HepG2 (cell line): ENCODE results near the gene RSRC2. TPM values are rescaled to one million over a fixed set of nuclear protein-coding genes. Genes with fewer than 3 reads are reported as not detected.

Source experiments
- ATAC-seq: fragments of 200-7000 bp; cut with Tn5 transposase; 3 replicates; pipeline ENCODE4 v1.9.1; 2020; ENCODE audit warnings: mild to moderate bottlenecking, moderate library complexity
- BruUV-seq: library from RNA; stranded (reverse); fragments of 400-500 nt; replicated peaks from 2 replicates; lab custom pipeline; 2021; lab: Mats Ljungman, UMichigan
- CTCF ChIA-PET: fragments of 300-600 bp; formaldehyde crosslinking; extraction: SDS; loops from one replicate; lab custom pipeline; 2021; ENCODE audit warnings: low total read pairs, inconsistent platforms, low intra/inter-chr PET ratio; lab: Yijun Ruan, JAX
- POLR2A ChIA-PET: fragments of 350-600 bp; sonication (Branson Sonifier 250); formaldehyde crosslinking; loops from one replicate; lab custom pipeline; 2020; ENCODE audit warnings: antibody characterized with exemption, inconsistent platforms; lab: Yijun Ruan, JAX
- DNase-seq: peaks from one replicate; pipeline ENCODE4 v3.0.0-alpha.2; 2015; ENCODE audit warnings: low spot score
- FAIRE-seq: peaks from 3 replicates; lab custom pipeline; 2011; peaks lifted over from hg19 to GRCh38; lab: Jason Lieb, UNC
- H2AFZ ChIP-seq: one replicate; pipeline ENCODE4 v1.6.1; 2011; ENCODE audit warnings: low read length, inconsistent platforms
- H3K27ac ChIP-seq: fragments of 300-600 bp; 3 replicates; pipeline ENCODE4 v1.8.0; 2011; ENCODE audit warnings: mixed run types, mild to moderate bottlenecking, mixed read lengths, low read length, inconsistent platforms; ENCODE audit not compliant: insufficient read depth; ENCODE audit errors: extremely low read length
- H3K27me3 ChIP-seq, 2 experiments: fragments of 200-600 bp in 1 of 2; 2 replicates in 1 of 2; 3 replicates in 1 of 2; pipeline versions ENCODE4 v1.6.0 to v1.8.0; 2011; ENCODE audit warnings: low read length in 2 of 2, mild to moderate bottlenecking in 2 of 2, moderate library complexity in 2 of 2, inconsistent platforms in 1 of 2; ENCODE audit not compliant: insufficient read depth in 2 of 2, control insufficient read depth in 1 of 2
- H3K36me3 ChIP-seq, 2 experiments: fragments of 200-600 bp in 1 of 2; replicated peaks in 1 of 2; 2 replicates in 1 of 2; 3 replicates in 1 of 2; pipeline versions ENCODE4 v1.5.1 to v1.8.0; 2011; ENCODE audit warnings: low read length in 2 of 2, inconsistent platforms in 1 of 2; ENCODE audit not compliant: insufficient read depth in 2 of 2, control insufficient read depth in 1 of 2
- H3K4me1 ChIP-seq: 2 replicates; pipeline ENCODE4 v1.5.1; 2012; ENCODE audit warnings: low read length, inconsistent platforms; ENCODE audit not compliant: insufficient read depth
- H3K4me2 ChIP-seq: 2 replicates; pipeline ENCODE4 v1.6.0; 2011; ENCODE audit warnings: low read depth, low read length, inconsistent platforms
- H3K4me3 ChIP-seq, 3 experiments: fragments of 200-600 bp in 1 of 3; sonication (generic), shearing (Covaris generic) in 1 of 3; replicated peaks in 1 of 3; 2 replicates each; pipeline ENCODE4 v1.5.1; 2011 to 2016; ENCODE audit warnings: low read length in 3 of 3, inconsistent platforms in 2 of 3, low read depth in 2 of 3, mild to moderate bottlenecking in 2 of 3, control low read depth in 1 of 3, mixed read lengths in 1 of 3; ENCODE audit not compliant: insufficient read depth in 1 of 3
- H3K79me2 ChIP-seq: one replicate; pipeline ENCODE4 v1.6.1; 2011; ENCODE audit warnings: low read length, inconsistent platforms; ENCODE audit not compliant: insufficient read depth
- H3K9ac ChIP-seq: 2 replicates; pipeline ENCODE4 v1.6.0; 2011; ENCODE audit warnings: mild to moderate bottlenecking, low read depth, low read length, inconsistent platforms; ENCODE audit not compliant: insufficient read depth
- H3K9me3 ChIP-seq: 2 replicates; pipeline ENCODE4 v1.5.1; 2012; ENCODE audit warnings: mild to moderate bottlenecking, low read length
- H4K20me1 ChIP-seq: 2 replicates; pipeline ENCODE4 v1.6.0; 2011; ENCODE audit warnings: inconsistent platforms, mild to moderate bottlenecking, low read length, moderate library complexity; ENCODE audit not compliant: insufficient read depth
- CHD4 ChIP-seq: fragments of 200-600 bp; sonication (generic); IDR thresholded peaks from 2 replicates; pipeline ENCODE4 v1.7.0; 2017; ENCODE audit warnings: mild to moderate bottlenecking, low read length, borderline replicate concordance
- EHMT2 ChIP-seq: fragments of 200-600 bp; sonication (generic); IDR thresholded peaks from 2 replicates; pipeline ENCODE4 v1.7.0; 2017; ENCODE audit warnings: antibody characterized with exemption, low read depth, low read length, borderline replicate concordance
- GABPA ChIP-seq, 2 experiments: IDR thresholded peaks; 2 replicates each; pipeline ENCODE4 v1.6.1; 2011 to 2016; ENCODE audit warnings: low read depth in 2 of 2, low read length in 1 of 2, missing biosample characterization in 1 of 2, missing genetic modification characterization in 1 of 2
- HOXA7 ChIP-seq: sonication (generic); formaldehyde crosslinking; IDR thresholded peaks from 2 replicates; pipeline ENCODE4 v1.8.1; 2022; ENCODE audit warnings: mild to moderate bottlenecking, missing genetic modification reagents, moderate library complexity
- JUNB ChIP-seq: sonication (generic); formaldehyde crosslinking; IDR thresholded peaks from 2 replicates; pipeline ENCODE4 v1.8.0; 2022; ENCODE audit warnings: missing genetic modification reagents, mild to moderate bottlenecking, borderline replicate concordance
- PCBP1 ChIP-seq: fragments of 200-400 bp; formaldehyde crosslinking; IDR thresholded peaks from 2 replicates; pipeline ENCODE4 v1.6.1; 2017; ENCODE audit warnings: mild to moderate bottlenecking, low read depth, low read length, borderline replicate concordance
- RBM22 ChIP-seq: fragments of 200-400 bp; formaldehyde crosslinking; optimal IDR thresholded peaks from 2 replicates; pipeline ENCODE3; 2017; ENCODE audit warnings: mild to moderate bottlenecking, low read length, moderate library complexity
- ZBTB39 ChIP-seq: sonication (generic); formaldehyde crosslinking; IDR thresholded peaks from 2 replicates; pipeline ENCODE4 v1.5.0; 2020; ENCODE audit warnings: missing genetic modification reagents
- ZFP62 ChIP-seq: sonication (generic); formaldehyde crosslinking; IDR thresholded peaks from 2 replicates; pipeline ENCODE4 v1.4.0; 2020; ENCODE audit warnings: missing genetic modification reagents
- ZNF180 ChIP-seq: sonication (generic); formaldehyde crosslinking; IDR thresholded peaks from 2 replicates; pipeline ENCODE4 v1.4.0; 2020; ENCODE audit warnings: low read depth, missing genetic modification reagents, borderline replicate concordance
- ZNF709 ChIP-seq: sonication (generic); formaldehyde crosslinking; IDR thresholded peaks from 2 replicates; pipeline ENCODE4 v1.5.0; 2020; ENCODE audit warnings: mild to moderate bottlenecking, missing genetic modification reagents
- ZNF768 ChIP-seq: sonication (generic); formaldehyde crosslinking; IDR thresholded peaks from 2 replicates; pipeline ENCODE4 v1.4.0; 2020; ENCODE audit warnings: missing genetic modification reagents
- ZXDC ChIP-seq: sonication (generic); formaldehyde crosslinking; IDR thresholded peaks from 2 replicates; pipeline ENCODE4 v1.5.0; 2020; ENCODE audit warnings: mild to moderate bottlenecking, missing genetic modification reagents
- WGBS: methylation state at CpG from one replicate; pipeline ENCODE4 v1.1.6; 2017; ENCODE audit warnings: low lambda C conversion rate; 5-methylcytosine and 5-hydroxymethylcytosine counted together
- in situ Hi-C: cut with HindIII; loops from 2 replicates; pipeline ENCODE4 v1.10.0; 2017; ENCODE audit warnings: low pct_unique_long_range_greater_than_20kb; ENCODE audit not compliant: extremely low pct_ligation_motif_present
- intact Hi-C: fragments of 100-400 bp; cut with micrococcal nuclease; formaldehyde crosslinking; loops from one replicate; pipeline ENCODE4 v1.10.0; 2022; ENCODE audit not compliant: unreplicated experiment
- polyA plus RNA-seq, 8 experiments: library from polyadenylated mRNA; depleted of rRNA in 3 of 8; stranded (reverse) in 7 of 8; unstranded in 1 of 8; fragments of >200 nt; fragmentation: Illumina TruSeq in 4 of 8; extraction: Trizol in 4 of 8; gene quantifications; 2 replicates each; pipeline versions ENCODE4 v1.2.1 to v1.2.3, GENCODE V29; 2011 to 2016; ENCODE audit warnings: low read depth in 4 of 8, missing spikeins in 1 of 8, mixed read lengths in 1 of 8; ENCODE audit not compliant: insufficient read depth in 1 of 8
- total RNA-seq, 5 experiments: library from RNA; depleted of rRNA; stranded (reverse); fragments of >200 nt; fragmentation: Illumina TruSeq; extraction: Trizol; gene quantifications; 2 replicates each; pipeline ENCODE4 v1.2.3, GENCODE V29; 2016; ENCODE audit warnings: low read depth in 1 of 5

Gene RSRC2
- total and polyA plus RNA-seq, 2 of the 13 experiments (the other 11 are each of a cell fraction or from before 2014, with no cell fraction given): 31.4 to 77.8 TPM

GRCh38 chr12:122538496-122538895 lies 11.8 kb upstream of the RSRC2 start:
- no peak for DNase-seq
- POLR2A ChIA-PET: no interaction called here
- intact Hi-C loops (no loop called here), in situ Hi-C loops (no loop called here)
- WGBS: over 99% methylated on average over 5 of the region's 5 CpGs
- H3K4me2 ChIP-seq: no peak overlapping the region
- no peak for ATAC-seq
- no peaks in the 10 kb centered on the region for H4K20me1 ChIP-seq
- CTCF ChIA-PET: no interaction called here
- no peak for TF ChIP-seq EHMT2
- TF ChIP-seq ZNF180 (CRISPR knock-in tag): no peak
- no peak for TF ChIP-seq CHD4
- no peak for TF ChIP-seq HOXA7 (CRISPR knock-in tag)
- TF ChIP-seq ZXDC: no peak
- TF ChIP-seq RBM22: no peak
- no peak for TF ChIP-seq ZNF709 (CRISPR knock-in tag)
- TF ChIP-seq GABPA (IDR thresholded peaks at IDR 0.05; ENCODE audit: low read depth, low read length): no peak
- no peak for TF ChIP-seq GABPA (CRISPR knock-in tag; IDR thresholded peaks at IDR 0.05; ENCODE audit: low read depth)
- no peak for TF ChIP-seq ZFP62 (CRISPR knock-in tag)
- no peak for TF ChIP-seq PCBP1
- TF ChIP-seq ZNF768: no peak
- TF ChIP-seq JUNB (CRISPR knock-in tag): no peak
- no peak for TF ChIP-seq ZBTB39
- peaks cover 5 to 51% of the 10 kb centered on the region in 2 experiments for H3K36me3 ChIP-seq
- no peak for FAIRE-seq
- BruUV-seq: no TSS peak
- no peak overlapping the region for H2AFZ ChIP-seq
- no peaks in the 10 kb centered on the region for H3K9me3 ChIP-seq
- no peak overlapping the region for H3K4me3 ChIP-seq
- H3K4me1 ChIP-seq: no peaks in the 10 kb centered on the region
- peaks cover 2% of the 10 kb centered on the region for H3K79me2 ChIP-seq
- H3K27ac ChIP-seq: no peak overlapping the region
- H3K27me3 ChIP-seq: no peaks in the 10 kb centered on the region
- H3K9ac ChIP-seq: 0 out of 2 replicates have a peak overlapping the region, but pooled peaks have one; percentile 8
